ENCODE results near the gene PRX. TPM values are rescaled to one million over a fixed set of nuclear protein-coding genes. Genes with fewer than 3 reads are reported as not detected.

PRX gene
- total RNA-seq, 1 donor from 2014 or later, result 11.7 TPM

DNA sequence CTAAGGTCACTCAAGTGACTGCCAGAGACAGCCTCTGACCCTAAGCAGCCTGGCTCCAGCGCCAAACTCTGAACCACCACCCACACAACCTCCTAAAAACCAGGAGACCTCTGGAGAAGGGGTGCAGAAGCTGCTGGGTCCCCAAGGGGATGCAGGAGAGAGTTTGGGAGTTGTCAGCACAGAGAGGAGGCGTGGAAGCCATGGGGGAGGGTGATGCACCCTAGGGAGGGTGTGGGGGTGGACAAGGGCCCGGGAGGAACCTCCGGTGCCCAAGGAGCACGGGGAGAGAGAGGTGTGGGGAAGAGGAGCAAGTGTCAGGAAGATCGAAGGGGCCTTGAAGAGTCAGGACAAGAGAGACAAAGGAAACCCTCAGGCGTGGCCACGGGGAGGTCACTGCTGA is 21.1 kb downstream of the PRX start:
- no peak overlapping the region for H3K4me3 Mint-ChIP-seq
- TF ChIP-seq, protein P1, sequence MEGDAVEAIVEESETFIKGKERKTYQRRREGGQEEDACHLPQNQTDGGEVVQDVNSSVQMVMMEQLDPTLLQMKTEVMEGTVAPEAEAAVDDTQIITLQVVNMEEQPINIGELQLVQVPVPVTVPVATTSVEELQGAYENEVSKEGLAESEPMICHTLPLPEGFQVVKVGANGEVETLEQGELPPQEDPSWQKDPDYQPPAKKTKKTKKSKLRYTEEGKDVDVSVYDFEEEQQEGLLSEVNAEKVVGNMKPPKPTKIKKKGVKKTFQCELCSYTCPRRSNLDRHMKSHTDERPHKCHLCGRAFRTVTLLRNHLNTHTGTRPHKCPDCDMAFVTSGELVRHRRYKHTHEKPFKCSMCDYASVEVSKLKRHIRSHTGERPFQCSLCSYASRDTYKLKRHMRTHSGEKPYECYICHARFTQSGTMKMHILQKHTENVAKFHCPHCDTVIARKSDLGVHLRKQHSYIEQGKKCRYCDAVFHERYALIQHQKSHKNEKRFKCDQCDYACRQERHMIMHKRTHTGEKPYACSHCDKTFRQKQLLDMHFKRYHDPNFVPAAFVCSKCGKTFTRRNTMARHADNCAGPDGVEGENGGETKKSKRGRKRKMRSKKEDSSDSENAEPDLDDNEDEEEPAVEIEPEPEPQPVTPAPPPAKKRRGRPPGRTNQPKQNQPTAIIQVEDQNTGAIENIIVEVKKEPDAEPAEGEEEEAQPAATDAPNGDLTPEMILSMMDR (conservative IDR thresholded peaks at IDR 0.05), result no peak
- peaks cover 4% of the 10 kb centered on the region for H3K4me1 Mint-ChIP-seq (ENCODE audit: unreplicated experiment)
- H3K9me3 Mint-ChIP-seq, result no peaks in the 10 kb centered on the region
- H3K27ac Mint-ChIP-seq, result peak overlapping the region; percentile 37
- no peaks in the 10 kb centered on the region for H3K27me3 Mint-ChIP-seq
- H3K36me3 Mint-ChIP-seq, result no peaks in the 10 kb centered on the region
- DNase-seq (ENCODE audit: extremely low spot score, unreplicated experiment), result no peak

DNA sequence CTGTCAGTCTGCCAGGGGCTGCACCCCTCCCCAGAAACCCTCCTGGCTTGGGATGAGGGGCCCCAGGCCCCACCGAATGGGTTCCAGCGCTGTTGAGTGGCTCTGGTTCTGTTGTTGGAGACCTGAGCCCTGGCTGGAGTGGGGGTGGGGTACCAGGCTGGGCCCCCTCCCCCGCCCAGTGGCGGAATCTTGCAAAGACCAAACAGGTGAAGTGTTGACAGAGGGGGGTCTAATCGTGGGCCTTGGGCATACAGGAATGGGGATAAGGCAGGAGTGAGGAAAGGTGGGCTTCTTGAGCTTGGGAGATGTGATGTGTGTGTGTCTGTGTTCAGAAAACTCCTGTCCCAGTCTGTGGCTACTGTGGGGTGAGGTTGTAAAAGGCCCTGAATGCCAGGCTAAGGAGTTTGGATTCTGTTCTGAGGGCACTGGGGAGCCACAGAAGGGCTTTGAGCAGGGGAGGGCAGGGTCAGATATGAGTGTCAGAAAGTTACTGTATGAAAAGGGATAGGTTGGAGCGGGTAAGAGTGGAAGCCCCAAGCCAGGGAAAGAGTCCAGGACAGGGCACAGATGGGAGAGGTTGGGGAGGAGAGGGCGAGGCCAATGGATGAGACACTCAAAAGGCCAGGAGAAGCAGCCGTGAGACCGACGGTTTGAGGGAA is 23.0 kb downstream of the PRX start, which contains the start of gene HIPK4:
HIPK4 (minus strand) TSS at position 98 of the 659 bp plus-strand sequence. CDS start 279 bp downstream, outside the sequence.
- no peaks in the 10 kb centered on the region for H3K36me3 Mint-ChIP-seq
- no peaks in the 10 kb centered on the region for H3K9me3 Mint-ChIP-seq
- no peak within 1 kb of the TSS for H3K4me3 Mint-ChIP-seq
- H3K27me3 Mint-ChIP-seq, result no peaks in the 10 kb centered on the region
- no peak within 1 kb of the TSS for H3K27ac Mint-ChIP-seq
- TF ChIP-seq, protein P1 (conservative IDR thresholded peaks at IDR 0.05), result no peak
- H3K4me1 Mint-ChIP-seq (ENCODE audit: unreplicated experiment), result peaks cover 4% of the 10 kb centered on the region
- DNase-seq (ENCODE audit: extremely low spot score, unreplicated experiment), result no peak

GRCh38 chr19:40389404-40390083 is 23.6 kb downstream of the PRX start:
- H3K27ac Mint-ChIP-seq, result no peak overlapping the region
- no peak for DNase-seq (ENCODE audit: extremely low spot score, unreplicated experiment)
- no peaks in the 10 kb centered on the region for H3K27me3 Mint-ChIP-seq
- no peaks in the 10 kb centered on the region for H3K36me3 Mint-ChIP-seq
- no peak overlapping the region for H3K4me3 Mint-ChIP-seq
- TF ChIP-seq, protein P1 (conservative IDR thresholded peaks at IDR 0.05), result no peak
- H3K4me1 Mint-ChIP-seq (ENCODE audit: unreplicated experiment), result peaks cover 4% of the 10 kb centered on the region
- H3K9me3 Mint-ChIP-seq, result no peaks in the 10 kb centered on the region

- no peaks in the 10 kb centered on the region for H3K27me3 Mint-ChIP-seq
- H3K4me1 Mint-ChIP-seq (ENCODE audit: unreplicated experiment), result peaks cover 4% of the 10 kb centered on the region
- H3K27ac Mint-ChIP-seq, result no peak overlapping the region
Measured at GRCh38 chr19:40388481-40388880, 24.7 kb downstream of the PRX start.

GRCh38 chr19:40387155-40387554 is 26.0 kb downstream of the PRX start:
- no peaks in the 10 kb centered on the region for H3K9me3 Mint-ChIP-seq
- no peaks in the 10 kb centered on the region for H3K27me3 Mint-ChIP-seq

More at GRCh38 chr19:40388481-40388880, 24.7 kb downstream of the PRX start:
- H3K36me3 Mint-ChIP-seq, result no peaks in the 10 kb centered on the region
- no peaks in the 10 kb centered on the region for H3K9me3 Mint-ChIP-seq
- no peak for DNase-seq (ENCODE audit: extremely low spot score, unreplicated experiment)
- TF ChIP-seq, protein P1 (conservative IDR thresholded peaks at IDR 0.05), result no peak
- H3K4me3 Mint-ChIP-seq, result no peak overlapping the region

More at GRCh38 chr19:40387155-40387554, 26.0 kb downstream of the PRX start:
- no peaks in the 10 kb centered on the region for H3K4me1 Mint-ChIP-seq (ENCODE audit: unreplicated experiment)
- no peak for DNase-seq (ENCODE audit: extremely low spot score, unreplicated experiment)
- H3K27ac Mint-ChIP-seq, result no peak overlapping the region
- H3K36me3 Mint-ChIP-seq, result no peaks in the 10 kb centered on the region
- H3K4me3 Mint-ChIP-seq, result no peak overlapping the region
- TF ChIP-seq, protein P1 (conservative IDR thresholded peaks at IDR 0.05), result no peak

All from type B pancreatic cell (in vitro differentiated cells).